Germinal center (tissue), 1 donor: Measurements from ENCODE around the gene C9orf43.
"Not testable (repeated sequence)": the region's sequence is repeated elsewhere in the genome, so short reads cannot be mapped to it uniquely, and the experiment has no call there.

Experiments used
- DNase-seq: peaks from one replicate; pipeline ENCODE4 v3.0.0; 2012; ENCODE audit warnings: mixed read lengths, low spot score

C9orf43 gene

DNA sequence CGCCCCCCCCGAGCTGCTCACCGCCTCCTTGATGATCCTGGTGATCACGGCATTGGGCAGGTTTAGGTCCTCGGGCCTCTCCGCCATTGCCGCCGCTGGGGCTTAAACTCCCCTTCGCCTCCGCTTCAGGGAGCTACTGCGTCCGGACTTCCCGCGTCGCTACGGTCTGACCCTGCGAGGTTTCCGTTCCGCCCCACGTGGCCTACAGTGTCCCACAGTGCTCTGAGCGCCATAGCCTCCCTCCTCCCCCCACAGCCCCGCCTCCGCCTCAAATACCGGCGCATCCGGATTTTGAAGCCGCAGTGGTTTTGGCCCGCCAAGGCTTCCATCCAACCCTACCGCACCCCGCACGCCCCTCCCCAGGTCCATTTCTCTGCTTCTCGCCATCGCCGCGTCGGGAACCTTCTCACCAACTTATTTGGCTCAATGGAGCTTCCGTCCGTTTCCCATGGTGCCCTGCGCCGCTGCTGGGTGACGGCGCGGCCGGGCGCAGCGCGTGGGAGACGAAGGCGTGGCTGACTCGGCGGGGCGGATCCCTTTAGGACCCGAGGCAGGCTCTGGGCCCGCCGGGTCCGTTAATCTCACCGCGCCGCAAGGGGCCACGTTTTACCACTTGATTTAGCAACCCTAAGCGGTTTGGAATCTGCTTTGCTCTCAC lies at the start of gene C9orf43, which contains the start of gene POLE3:
C9orf43 (plus strand) TSS at position 541 of the 658 bp plus-strand sequence. CDS start 2,747 bp downstream, outside the sequence.
POLE3 (minus strand) TSS at position 469 of the 658 bp plus-strand sequence; CDS start at position 87, 382 bp downstream.
- peak; percentile 94 for DNase-seq

DNA sequence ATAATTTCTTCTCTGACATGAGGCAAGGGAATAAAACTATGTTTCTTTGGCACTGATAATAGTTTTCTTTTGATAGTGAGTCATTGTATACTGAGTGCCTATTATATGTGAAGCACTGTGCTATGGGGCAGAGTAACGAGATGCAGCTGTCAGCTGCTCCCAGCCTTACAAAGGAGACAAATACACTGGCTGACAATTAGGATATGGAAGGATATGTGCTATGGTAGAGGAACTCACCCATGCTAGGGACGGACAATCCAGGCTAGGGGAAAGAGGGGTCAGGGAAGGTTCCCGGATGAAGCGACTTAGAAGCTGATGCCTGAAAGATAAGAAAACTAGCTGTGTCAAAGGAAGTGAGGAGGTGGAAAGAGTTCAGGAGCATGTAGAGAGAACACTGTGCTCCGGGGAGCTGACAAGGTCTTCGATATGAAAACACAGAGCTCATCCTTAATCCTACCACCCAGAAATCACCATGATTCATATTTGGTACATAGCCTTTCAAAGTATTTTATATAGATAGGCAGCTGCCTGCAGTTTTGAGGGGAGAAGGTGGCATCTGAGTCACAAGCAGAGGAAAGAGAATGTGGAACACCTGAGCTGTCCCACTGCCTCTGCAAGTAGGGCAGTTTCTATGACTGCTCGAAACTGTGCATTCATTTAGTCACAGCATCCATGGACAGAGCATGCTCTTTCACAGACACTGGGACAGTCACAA lies 49.1 kb upstream of the C9orf43 start:
- DNase-seq = no peak

GRCh38 chr9:113363336-113363735 lies 47.2 kb upstream of the C9orf43 start:
- no peak for DNase-seq

- no peak for DNase-seq
These were observed 45.6 kb upstream of the C9orf43 start for GRCh38 chr9:113364951-113365350.

DNA sequence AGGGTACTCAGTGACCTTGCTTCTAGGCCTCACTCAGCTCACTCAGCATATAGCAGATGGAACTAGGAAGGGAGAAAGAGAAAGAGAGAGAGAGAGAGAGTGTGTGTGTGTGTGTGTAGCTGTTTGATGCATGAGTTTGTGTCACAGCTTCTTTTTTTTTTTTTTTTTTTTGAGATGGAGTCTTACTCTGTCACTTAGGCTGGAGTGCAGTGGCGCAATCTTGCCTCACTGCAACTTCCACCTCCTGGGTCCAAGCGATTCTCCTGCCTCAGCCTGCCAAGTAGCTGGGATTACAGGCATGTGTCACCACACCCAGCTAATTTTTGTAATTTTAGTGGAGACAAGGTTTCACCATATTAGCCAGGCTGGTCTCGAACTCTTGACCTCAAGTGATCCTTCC lies 44.9 kb upstream of the C9orf43 start:
- not testable (repeated sequence) for DNase-seq

DNA sequence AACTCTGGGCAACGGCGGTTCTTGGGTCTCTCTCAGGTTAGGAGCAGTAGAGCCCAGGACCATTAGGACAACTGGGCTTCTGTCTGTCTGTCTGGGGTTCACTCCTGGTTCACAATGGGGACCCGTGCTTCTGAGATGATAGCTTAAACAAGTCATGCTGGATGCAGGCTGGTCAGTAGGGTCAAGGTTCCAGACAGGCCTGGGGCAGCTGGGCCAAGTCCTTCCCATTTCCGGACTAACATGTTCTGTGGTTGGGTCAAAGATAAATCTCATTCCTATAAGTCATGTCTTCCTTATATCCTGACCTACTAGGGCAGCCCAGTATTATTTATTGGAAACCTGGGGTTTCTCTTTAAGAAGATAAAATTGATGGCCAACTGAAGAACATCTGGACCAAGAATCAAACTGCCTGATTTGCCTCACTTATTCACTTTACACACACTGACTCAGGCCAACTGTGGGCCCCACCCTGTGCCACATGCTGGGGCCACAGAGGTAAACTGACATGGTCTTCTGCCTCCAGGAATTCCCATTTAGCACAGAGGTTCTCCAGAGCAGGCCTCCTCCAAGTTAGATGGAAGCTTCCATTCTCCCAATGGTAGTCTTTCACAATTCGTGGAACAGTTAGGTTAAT lies 42.1 kb upstream of the C9orf43 start:
- no peak for DNase-seq

- DNase-seq = no peak
These were observed 41.3 kb upstream of the C9orf43 start for GRCh38 chr9:113368982-113369854.

GRCh38 chr9:113369855-113370140 lies 40.7 kb upstream of the C9orf43 start:
- DNase-seq = no peak

GRCh38 chr9:113370806-113371325 lies 39.7 kb upstream of the C9orf43 start:
- no peak for DNase-seq

- DNase-seq = no peak
These were observed 38.5 kb upstream of the C9orf43 start for GRCh38 chr9:113372059-113372458.

DNA sequence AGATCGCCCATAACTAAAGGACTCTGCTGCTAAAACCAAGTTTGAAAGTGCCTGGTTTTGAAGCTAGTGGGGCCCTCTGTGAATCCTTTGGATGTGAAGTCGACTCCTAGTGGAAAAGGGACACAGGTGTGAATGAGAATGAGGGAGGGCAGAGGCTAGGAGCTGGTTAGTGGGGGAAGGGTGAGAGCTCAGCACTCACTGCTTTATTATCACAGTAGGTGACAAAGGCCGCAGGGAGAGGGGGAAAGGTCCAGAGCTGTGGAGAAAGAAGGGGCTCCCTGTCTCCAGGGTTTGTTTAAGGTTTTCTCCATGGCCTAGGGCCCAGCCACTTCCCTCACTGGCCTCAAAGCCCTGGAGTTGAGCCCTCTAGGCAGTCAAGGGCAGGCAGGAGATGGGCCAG lies 37.3 kb upstream of the C9orf43 start:
- DNase-seq = no peak

- no peak for DNase-seq
These were observed 36.7 kb upstream of the C9orf43 start for GRCh38 chr9:113373676-113374392.

DNA sequence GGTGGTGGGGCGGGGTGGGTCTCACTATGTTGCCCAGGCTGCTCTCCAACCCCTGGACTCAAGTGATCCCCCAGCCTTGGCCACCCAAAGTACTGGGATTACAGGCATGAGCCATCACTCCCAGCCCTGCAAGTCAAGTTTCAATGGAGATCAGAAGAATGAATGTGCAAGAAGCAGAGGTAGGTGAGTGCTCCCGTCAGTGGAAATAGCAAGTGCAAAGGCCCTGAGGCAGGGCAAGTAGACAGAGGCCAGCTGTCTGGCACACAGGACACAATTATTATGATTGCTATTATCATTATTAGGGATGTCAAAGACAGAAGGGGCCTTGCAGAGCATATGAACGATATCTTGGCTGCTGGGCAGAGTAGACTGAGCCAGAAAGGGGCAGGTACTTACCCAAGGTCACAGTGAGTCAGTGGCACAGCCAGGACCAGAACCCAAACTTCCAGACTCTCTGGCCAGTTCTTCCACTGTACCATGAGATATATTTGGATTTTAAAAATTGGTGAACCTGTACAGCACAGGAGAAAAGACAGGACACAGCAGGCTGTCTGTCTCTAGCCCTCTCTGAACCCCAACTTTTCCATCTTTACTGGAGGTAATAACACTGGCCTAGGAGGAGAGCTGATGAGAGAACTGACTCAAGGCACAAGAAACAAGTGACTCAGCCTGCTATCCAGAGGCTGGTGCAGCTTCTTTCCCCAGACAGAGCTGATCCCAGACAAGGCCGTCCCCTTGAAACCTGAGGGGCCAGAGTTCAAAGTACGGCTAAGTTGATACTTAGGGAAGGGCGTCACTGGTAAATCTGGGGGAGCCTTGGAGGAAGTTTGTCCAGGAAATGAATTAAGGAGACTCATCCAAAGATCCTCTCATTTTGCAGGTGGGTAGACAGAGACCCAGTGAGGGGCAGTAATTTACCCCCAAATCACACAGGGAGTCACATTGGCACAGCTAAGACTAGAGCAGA lies 35.2 kb upstream of the C9orf43 start:
- DNase-seq = no peak

DNA sequence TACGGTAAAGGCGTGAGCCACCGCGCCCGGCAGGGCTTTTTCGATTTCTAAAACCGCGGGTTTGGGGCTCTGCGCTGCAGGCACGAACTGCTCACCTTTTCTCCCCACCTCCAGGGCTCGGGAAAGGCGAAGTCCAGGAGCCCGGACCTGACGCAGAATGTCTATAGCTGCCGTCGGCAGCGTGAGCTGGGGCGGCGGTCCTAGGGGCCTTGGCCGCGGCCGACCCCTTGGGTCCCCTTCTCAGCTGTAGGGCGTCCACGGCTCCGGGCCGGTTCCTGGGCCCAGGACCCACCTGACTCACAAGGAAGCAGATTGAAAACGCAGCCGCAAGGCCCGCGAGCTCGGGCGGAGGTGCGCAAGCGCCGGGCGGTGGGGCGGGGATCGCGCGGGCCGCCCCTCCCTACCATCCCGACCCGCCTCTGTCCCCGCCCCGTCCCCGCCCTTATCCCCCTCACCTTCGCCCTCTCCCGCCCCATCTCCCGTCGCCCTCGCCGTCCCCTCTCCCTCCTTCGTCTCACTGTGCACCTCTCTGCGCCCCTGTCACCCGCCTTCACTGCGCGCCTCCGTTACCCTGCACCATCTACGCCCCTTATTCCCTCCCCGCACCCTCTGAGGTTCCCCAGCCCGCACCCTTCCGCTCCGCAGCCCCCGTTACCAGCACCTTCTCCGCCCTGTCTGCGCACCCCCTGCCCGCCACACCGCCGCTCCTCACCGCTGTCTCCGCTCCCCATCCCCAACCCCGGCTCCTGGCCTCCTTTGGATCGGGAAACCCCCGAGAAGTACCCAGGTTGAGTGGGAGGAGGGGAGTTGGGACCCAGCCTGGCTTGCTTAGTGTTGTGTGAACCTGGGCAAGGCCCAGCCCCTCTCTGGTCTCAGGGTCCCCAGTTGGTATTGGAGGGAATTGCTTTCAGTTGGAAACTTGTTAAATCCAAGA lies 33.6 kb upstream of the C9orf43 start, which contains the start of gene HDHD3:
HDHD3 (minus strand) TSS at position 353 of the 934 bp plus-strand sequence. CDS start 2,632 bp downstream, outside the sequence.
- DNase-seq = peak; percentile 96

DNA sequence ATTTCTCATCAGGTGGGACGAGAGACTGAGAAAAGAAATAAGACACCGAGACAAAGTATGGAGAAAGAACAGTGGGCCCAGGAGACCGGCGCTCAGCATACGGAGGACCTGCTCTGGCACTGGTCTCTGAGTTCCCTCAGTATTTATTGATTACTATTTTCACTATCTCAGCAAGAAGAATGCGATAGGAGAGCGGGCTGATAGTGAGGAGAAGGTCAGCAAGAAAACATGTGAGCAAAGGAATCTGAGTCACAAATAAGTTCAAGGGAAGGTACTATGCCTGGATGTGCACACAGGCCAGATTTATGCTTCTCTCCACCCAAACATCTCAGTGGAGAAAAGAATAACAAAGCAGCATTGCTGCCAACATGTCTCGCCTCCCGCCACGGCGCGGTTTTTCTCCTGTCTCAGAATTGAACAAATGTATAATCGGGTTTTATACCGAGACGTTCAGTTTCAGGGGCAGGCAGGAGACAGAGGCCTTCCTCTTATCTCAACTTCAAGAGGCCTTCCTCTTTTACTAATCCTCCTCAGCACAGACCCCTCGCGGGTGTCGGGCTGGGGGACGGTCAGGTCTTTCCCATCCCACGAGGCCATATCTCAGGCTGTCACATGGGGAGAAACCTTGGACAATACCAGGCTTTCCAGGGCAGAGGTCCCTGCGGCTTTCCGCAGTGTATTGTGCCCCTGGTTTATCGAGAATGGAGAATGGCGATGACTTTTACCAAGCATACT lies 31.3 kb upstream of the C9orf43 start:
- not testable (repeated sequence) for DNase-seq

- DNase-seq = not testable (repeated sequence)
These were observed 30.7 kb upstream of the C9orf43 start for GRCh38 chr9:113379829-113380210.

DNA sequence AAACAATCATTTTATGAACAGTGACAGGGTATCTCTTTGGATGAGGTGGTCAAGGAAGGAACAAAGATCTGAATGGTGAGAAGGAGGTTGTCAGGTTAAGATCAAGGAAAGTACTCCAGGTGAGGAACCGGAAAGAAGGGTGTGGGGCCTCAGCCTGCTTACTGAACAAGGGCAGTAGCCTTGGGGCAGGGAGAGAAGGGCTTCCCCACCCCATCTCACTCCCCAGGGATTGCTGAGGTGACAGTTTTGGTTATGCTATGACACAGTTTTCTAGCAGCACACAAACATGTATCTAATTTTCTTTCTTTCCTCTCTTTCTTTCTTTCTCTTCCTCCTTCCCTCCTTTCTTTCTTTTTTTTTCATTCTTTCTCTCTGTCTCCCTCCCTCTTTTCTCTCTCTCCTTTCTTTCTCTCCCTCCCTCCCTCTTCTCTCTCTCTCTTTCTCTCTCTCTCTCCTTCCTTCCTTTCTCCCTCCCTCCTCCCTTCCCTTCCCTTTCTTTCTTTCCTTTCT lies 29.6 kb upstream of the C9orf43 start:
- DNase-seq = no peak

GRCh38 chr9:113381441-113381840 lies 29.1 kb upstream of the C9orf43 start:
- not testable (repeated sequence) for DNase-seq
